Stomach (tissue), 9 donors: ENCODE data around the gene MED13L. TPM values are rescaled to one million over a fixed set of nuclear protein-coding genes. Genes with fewer than 3 reads are reported as not detected.

Source experiments
- DNase-seq, 2 donors: peaks; one replicate each; pipeline versions ENCODE4 v3.0.0 to v3.0.0-alpha.2; 2013 to 2019
- H3K27ac ChIP-seq, 5 donors: fragments of 200-600 bp in 4 of 5; sonication (generic) in 4 of 5; one replicate each; pipeline ENCODE4 v1.5.1; 2013 to 2019; ENCODE audit warnings: mild to moderate bottlenecking in 1 of 5, moderate library complexity in 1 of 5
- H3K27me3 ChIP-seq, 3 donors: fragments of 200-600 bp; sonication (generic); one replicate each; pipeline ENCODE4 v1.5.1; 2017 to 2019; ENCODE audit warnings: mixed run types in 1 of 3
- H3K36me3 ChIP-seq, 4 donors: fragments of 200-600 bp; sonication (generic); 1 replicate in 3 of 4; 2 replicates in 1 of 4; pipeline ENCODE4 v1.5.1; 2016 to 2019
- H3K4me1 ChIP-seq, 4 donors: fragments of 200-600 bp; sonication (generic); one replicate each; pipeline ENCODE4 v1.5.1; 2016 to 2019
- H3K4me3 ChIP-seq, 4 donors: fragments of 200-600 bp; sonication (generic) in 3 of 4; one replicate each; pipeline ENCODE4 v1.5.1; 2016 to 2019; ENCODE audit warnings: mild to moderate bottlenecking in 1 of 4
- H3K9me3 ChIP-seq, 4 donors: fragments of 200-600 bp; sonication (generic); one replicate each; pipeline ENCODE4 v1.5.1; 2016 to 2019
- EP300 ChIP-seq: sonication (generic); formaldehyde crosslinking; IDR thresholded peaks from one replicate; pipeline ENCODE4 v1.6.1; 2017; ENCODE audit warnings: antibody characterized with exemption
- POLR2A ChIP-seq, 4 donors: fragments of 450-650 bp; IDR thresholded peaks; one replicate each; pipeline ENCODE4 v1.6.1; 2016; ENCODE audit warnings: antibody characterized with exemption in 4 of 4, control low read depth in 2 of 4, mild to moderate bottlenecking in 1 of 4, moderate library complexity in 1 of 4
- POLR2AphosphoS5 ChIP-seq, 3 donors: sonication (generic); formaldehyde crosslinking; IDR thresholded peaks; one replicate each; pipeline ENCODE4 v1.6.1; 2016; ENCODE audit warnings: antibody characterized with exemption in 3 of 3
- WGBS, 5 donors: extraction: QIAGEN DNeasy Blood & Tissue Kit in 3 of 5; methylation state at CpG; one replicate each; pipeline versions ENCODE4 v1.1.5 to v1.1.7; 2013 to 2018; 5-methylcytosine and 5-hydroxymethylcytosine counted together
- intact Hi-C: fragments of 100-400 bp; cut with DNase I; formaldehyde crosslinking; loops from one replicate; pipeline ENCODE4 v1.15.1; 2023; ENCODE audit warnings: low total_unique reads
- polyA plus RNA-seq, 3 donors: library from polyadenylated mRNA; stranded (reverse); fragments of 200-250 nt; gene quantifications; one replicate each; pipeline ENCODE4 v1.2.3, GENCODE V29; 2013
- total RNA-seq, 5 donors: library from RNA; depleted of rRNA; stranded (reverse); fragments of >200 nt; gene quantifications; one replicate each; pipeline versions ENCODE4 v1.1.0 to v1.2.3, GENCODE V29; 2014 to 2016
- TF ChIP-seq, protein P1 (sequence below), 7 experiments: fragments of 450-650 bp in 4 of 7; fragments of 200-600 bp in 3 of 7; sonication (generic) in 3 of 7; IDR thresholded peaks; one replicate each; pipeline ENCODE4 v1.5.1; 2016 to 2019; ENCODE audit warnings: antibody characterized with exemption in 7 of 7, control low read depth in 2 of 7, mild to moderate bottlenecking in 1 of 7
- donor health status: healthy with polysubstance abuse.
- donor health status: Bipolar disorder and iron deficiency.
- donor health status: healthy.

MED13L gene
- total and polyA plus RNA-seq, 8 donors: 10.4 to 305 (median 72.7) TPM

DNA sequence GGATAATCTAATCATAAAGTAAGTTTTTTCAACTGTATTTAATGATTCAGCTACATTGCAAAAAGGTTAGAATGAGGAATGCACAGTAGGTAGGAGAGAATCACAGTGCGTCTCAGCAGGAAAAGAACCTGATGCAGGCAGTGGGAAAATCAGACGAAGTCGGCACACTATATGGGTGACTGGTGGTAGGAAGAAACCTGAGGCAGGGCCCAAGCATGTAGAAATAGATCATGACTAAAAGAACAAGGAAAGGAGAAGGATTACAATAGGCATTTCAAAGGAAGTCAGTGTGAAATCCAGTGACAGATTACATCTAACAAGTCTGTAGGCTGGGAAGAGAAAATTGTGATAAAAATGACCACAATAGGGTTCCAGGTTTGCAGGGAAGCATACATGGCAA lies 267.0 kb downstream of the MED13L start:
- intact Hi-C loops: no loop called here
- Histone ChIP-seq H3K27me3 (no peaks in the 10 kb centered on the region), H3K9me3 (no peaks in the 10 kb centered on the region), H3K4me3 (no peak overlapping the region), H3K36me3 (peaks cover 28 to 98% (median 94%) of the 10 kb centered on the region in 4 donors), H3K27ac (no peak overlapping the region), H3K4me1 (peaks cover 0 to 8% (median 0%) of the 10 kb centered on the region in 4 donors)
- 95 to 96% (median 95%) methylated on average over 3 of the region's 3 CpGs for WGBS, 5 donors
- TF ChIP-seq POLR2A (IDR thresholded peaks at IDR 0.05): no peak
- no peak for TF ChIP-seq POLR2AphosphoS5 (IDR thresholded peaks at IDR 0.05)
- TF ChIP-seq EP300: no peak
- TF ChIP-seq, protein P1, sequence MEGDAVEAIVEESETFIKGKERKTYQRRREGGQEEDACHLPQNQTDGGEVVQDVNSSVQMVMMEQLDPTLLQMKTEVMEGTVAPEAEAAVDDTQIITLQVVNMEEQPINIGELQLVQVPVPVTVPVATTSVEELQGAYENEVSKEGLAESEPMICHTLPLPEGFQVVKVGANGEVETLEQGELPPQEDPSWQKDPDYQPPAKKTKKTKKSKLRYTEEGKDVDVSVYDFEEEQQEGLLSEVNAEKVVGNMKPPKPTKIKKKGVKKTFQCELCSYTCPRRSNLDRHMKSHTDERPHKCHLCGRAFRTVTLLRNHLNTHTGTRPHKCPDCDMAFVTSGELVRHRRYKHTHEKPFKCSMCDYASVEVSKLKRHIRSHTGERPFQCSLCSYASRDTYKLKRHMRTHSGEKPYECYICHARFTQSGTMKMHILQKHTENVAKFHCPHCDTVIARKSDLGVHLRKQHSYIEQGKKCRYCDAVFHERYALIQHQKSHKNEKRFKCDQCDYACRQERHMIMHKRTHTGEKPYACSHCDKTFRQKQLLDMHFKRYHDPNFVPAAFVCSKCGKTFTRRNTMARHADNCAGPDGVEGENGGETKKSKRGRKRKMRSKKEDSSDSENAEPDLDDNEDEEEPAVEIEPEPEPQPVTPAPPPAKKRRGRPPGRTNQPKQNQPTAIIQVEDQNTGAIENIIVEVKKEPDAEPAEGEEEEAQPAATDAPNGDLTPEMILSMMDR (IDR thresholded peaks at IDR 0.05): no peak
- DNase-seq: no peak

DNA sequence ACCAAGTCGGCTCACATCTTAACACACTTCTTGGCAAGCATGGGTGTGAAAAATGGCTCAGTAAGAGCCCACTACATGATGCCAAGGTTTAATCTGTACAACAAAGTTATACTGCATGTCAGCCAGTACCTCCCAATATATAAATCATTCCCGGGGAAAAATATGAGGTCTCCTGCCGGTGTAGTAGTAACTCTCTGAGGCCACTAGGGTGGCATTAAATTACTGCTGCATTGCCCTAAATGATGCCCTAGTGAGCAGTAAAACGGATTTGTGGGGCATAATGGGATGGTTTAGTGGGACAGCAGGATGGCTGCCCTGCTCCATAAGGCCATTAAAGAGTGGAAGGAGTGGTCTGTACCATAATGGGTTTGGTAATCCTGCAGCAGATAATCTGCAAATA lies 267.7 kb downstream of the MED13L start:
- DNase-seq: no peak
- Histone ChIP-seq H3K4me3 (no peak overlapping the region), H3K36me3 (peaks cover 28 to 100% (median 96%) of the 10 kb centered on the region in 4 donors), H3K27ac (no peak overlapping the region), H3K9me3 (no peaks in the 10 kb centered on the region), H3K4me1 (peaks cover 0 to 5% (median 0%) of the 10 kb centered on the region in 4 donors), H3K27me3 (no peaks in the 10 kb centered on the region)
- intact Hi-C loops: loop anchor here (10.0 kb wide), 1 partner anchor 705 kb away; no protein-coding TSS in a partner anchor
- TF ChIP-seq, protein P1 (IDR thresholded peaks at IDR 0.05): peak in 1 of 7 experiments; percentile 18
- no peak for TF ChIP-seq POLR2A (IDR thresholded peaks at IDR 0.05)
- WGBS, 5 donors: 61 to 87% (median 84%) methylated on average over 4 of the region's 4 CpGs

DNA sequence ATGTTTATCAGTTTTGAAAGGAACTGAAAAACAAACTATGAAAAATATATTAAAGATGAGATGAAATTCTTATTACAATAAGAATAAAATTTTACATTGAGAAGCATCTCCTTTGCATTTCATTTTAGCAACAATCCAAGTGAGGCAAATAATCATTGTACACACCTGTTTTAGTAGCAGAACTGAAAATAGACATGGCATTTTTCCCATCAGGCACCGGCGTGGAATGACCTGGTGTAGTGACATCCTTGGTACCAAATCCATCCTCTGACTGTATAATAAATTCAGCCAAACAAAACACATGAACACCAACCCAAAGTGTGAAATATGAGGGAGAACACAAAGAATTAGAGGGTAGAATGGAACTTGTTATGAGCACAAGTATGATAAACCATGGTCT lies 271.4 kb downstream of the MED13L start:
- intact Hi-C loops: loop anchor here (10.0 kb wide), 1 partner anchor 709 kb away; no protein-coding TSS in a partner anchor
- Histone ChIP-seq H3K27ac (no peak overlapping the region), H3K9me3 (no peaks in the 10 kb centered on the region), H3K4me1 (peaks cover 0 to 5% (median 0%) of the 10 kb centered on the region in 4 donors), H3K36me3 (peaks cover 26 to 95% (median 93%) of the 10 kb centered on the region in 4 donors), H3K27me3 (no peaks in the 10 kb centered on the region), H3K4me3 (no peak overlapping the region)
- WGBS, 5 donors: 77 to 89% (median 84%) methylated on average over 2 of the region's 2 CpGs
- TF ChIP-seq POLR2A (IDR thresholded peaks at IDR 0.05) (no peak), EP300 (no peak)
- no peak for DNase-seq

DNA sequence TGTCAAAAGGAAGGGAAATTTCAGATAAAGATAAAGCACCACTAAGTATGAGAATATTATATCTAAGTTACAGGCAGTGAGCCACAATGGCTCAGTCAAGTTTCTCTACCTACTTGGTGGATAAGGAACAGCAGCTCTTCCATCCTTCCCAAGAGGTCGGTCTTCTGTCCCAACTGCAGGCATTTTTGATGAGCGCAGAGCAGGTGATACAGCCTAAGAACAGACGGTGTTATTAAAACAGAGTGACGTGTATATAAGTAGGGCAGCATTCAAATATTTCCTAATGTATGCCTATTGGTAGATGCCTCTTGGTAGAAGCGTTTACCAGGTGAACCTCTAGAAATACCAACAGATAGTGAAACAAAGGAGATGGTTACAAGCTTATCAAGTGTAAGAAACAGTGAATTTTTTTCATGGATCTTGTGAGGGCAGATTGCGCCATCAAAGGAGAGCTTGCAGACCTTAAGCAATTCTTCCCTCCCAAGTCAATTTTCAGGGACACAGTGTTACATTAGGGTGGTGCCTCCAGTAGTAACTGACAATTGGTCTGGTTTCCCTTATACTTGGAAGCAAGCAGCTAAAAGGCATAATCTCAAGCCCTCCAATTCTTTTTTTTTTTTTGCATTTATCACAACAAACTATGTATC lies 274.5 kb downstream of the MED13L start:
- H3K36me3 ChIP-seq: peaks cover 11 to 67% (median 66%) of the 10 kb centered on the region in 4 donors
- intact Hi-C loops: loop anchor here (10.0 kb wide), 1 partner anchor 712 kb away; no protein-coding TSS in a partner anchor
- H3K4me3 ChIP-seq: no peak overlapping the region

More for the DNA sequence above, 274.5 kb downstream of the MED13L start:
- DNase-seq: no peak
- Histone ChIP-seq H3K4me1 (peaks cover 0 to 24% (median 17%) of the 10 kb centered on the region in 4 donors), H3K27me3 (no peaks in the 10 kb centered on the region), H3K9me3 (no peaks in the 10 kb centered on the region), H3K27ac (no peak overlapping the region)
- no peak for TF ChIP-seq POLR2AphosphoS5 (IDR thresholded peaks at IDR 0.05)
- no peak for TF ChIP-seq POLR2A (IDR thresholded peaks at IDR 0.05)
- TF ChIP-seq EP300: no peak
- TF ChIP-seq, protein P1 (IDR thresholded peaks at IDR 0.05): no peak
- 90 to 95% (median 91%) methylated on average over 6 of the region's 6 CpGs for WGBS, 5 donors
